ENCODE results near the gene GAK. TPM values are rescaled to one million over a fixed set of nuclear protein-coding genes. Genes with fewer than 3 reads are reported as not detected.

Gene GAK
- total and polyA plus RNA-seq, 2 experiments from 2014 or later = 59.8 to 144 TPM

GRCh38 chr4:866761-867390, 65.2 kb downstream of the GAK start:
- no peaks in the 10 kb centered on the region for H3K4me1 ChIP-seq (ENCODE audit: low read depth)
- peaks cover 14% of the 10 kb centered on the region for H3K36me3 ChIP-seq
- H3K9me3 ChIP-seq (ENCODE audit: low read depth) = no peaks in the 10 kb centered on the region
- H3K27me3 ChIP-seq = no peaks in the 10 kb centered on the region
- H3K4me3 ChIP-seq = no peak overlapping the region
- no peak overlapping the region for H3K27ac ChIP-seq
- TF ChIP-seq CTCF (IDR thresholded peaks at IDR 0.05; ENCODE audit: low read depth, low read length) = no peak
- no peak for DNase-seq (ENCODE audit: low read depth in 1 of 2, low spot score in 1 of 2)

- Histone ChIP-seq H3K4me1 (ENCODE audit: low read depth) (no peaks in the 10 kb centered on the region), H3K9me3 (ENCODE audit: low read depth) (no peaks in the 10 kb centered on the region), H3K4me3 (no peak overlapping the region), H3K27me3 (no peaks in the 10 kb centered on the region), H3K27ac (no peak overlapping the region), H3K36me3 (peaks cover 16% of the 10 kb centered on the region)
- DNase-seq (ENCODE audit: low read depth in 1 of 2, low spot score in 1 of 2) = no peak
- no peak for TF ChIP-seq CTCF (IDR thresholded peaks at IDR 0.05; ENCODE audit: low read depth, low read length)
Measured at GRCh38 chr4:866068-866760, 65.9 kb downstream of the GAK start.

GRCh38 chr4:865572-865971, 66.5 kb downstream of the GAK start:
- no peaks in the 10 kb centered on the region for H3K4me1 ChIP-seq (ENCODE audit: low read depth)
- DNase-seq (ENCODE audit: low read depth in 1 of 2, low spot score in 1 of 2) = no peak
- no peak overlapping the region for H3K27ac ChIP-seq
- peaks cover 22% of the 10 kb centered on the region for H3K36me3 ChIP-seq
- no peaks in the 10 kb centered on the region for H3K27me3 ChIP-seq
- TF ChIP-seq CTCF (IDR thresholded peaks at IDR 0.05; ENCODE audit: low read depth, low read length) = no peak
- no peak overlapping the region for H3K4me3 ChIP-seq
- H3K9me3 ChIP-seq (ENCODE audit: low read depth) = no peaks in the 10 kb centered on the region

- H3K4me3 ChIP-seq = no peak overlapping the region
- no peak for TF ChIP-seq CTCF (IDR thresholded peaks at IDR 0.05; ENCODE audit: low read depth, low read length)
- peaks cover 20% of the 10 kb centered on the region for H3K36me3 ChIP-seq
- no peaks in the 10 kb centered on the region for H3K9me3 ChIP-seq (ENCODE audit: low read depth)
- H3K27ac ChIP-seq = no peak overlapping the region
- H3K4me1 ChIP-seq (ENCODE audit: low read depth) = no peaks in the 10 kb centered on the region
- no peaks in the 10 kb centered on the region for H3K27me3 ChIP-seq
- DNase-seq (ENCODE audit: low read depth in 1 of 2, low spot score in 1 of 2) = no peak
Measured at GRCh38 chr4:865121-865465, 67.0 kb downstream of the GAK start.

GRCh38 chr4:864456-865120, 67.5 kb downstream of the GAK start:
- DNase-seq (ENCODE audit: low read depth in 1 of 2, low spot score in 1 of 2) = no peak
- H3K36me3 ChIP-seq = peaks cover 20% of the 10 kb centered on the region
- TF ChIP-seq CTCF (IDR thresholded peaks at IDR 0.05; ENCODE audit: low read depth, low read length) = no peak

More at GRCh38 chr4:864456-865120, 67.5 kb downstream of the GAK start:
- Histone ChIP-seq H3K4me3 (no peak overlapping the region), H3K4me1 (ENCODE audit: low read depth) (no peaks in the 10 kb centered on the region), H3K27ac (no peak overlapping the region), H3K9me3 (ENCODE audit: low read depth) (no peaks in the 10 kb centered on the region), H3K27me3 (no peaks in the 10 kb centered on the region)

Data from cardiac muscle cell (in vitro differentiated cells and primary cell).